Femur (tissue), 1 donor: ENCODE data around the gene PPP4C.

Experiments
- DNase-seq: peaks from one replicate; pipeline ENCODE4 v3.0.0-alpha.2; 2017

Gene PPP4C

DNA sequence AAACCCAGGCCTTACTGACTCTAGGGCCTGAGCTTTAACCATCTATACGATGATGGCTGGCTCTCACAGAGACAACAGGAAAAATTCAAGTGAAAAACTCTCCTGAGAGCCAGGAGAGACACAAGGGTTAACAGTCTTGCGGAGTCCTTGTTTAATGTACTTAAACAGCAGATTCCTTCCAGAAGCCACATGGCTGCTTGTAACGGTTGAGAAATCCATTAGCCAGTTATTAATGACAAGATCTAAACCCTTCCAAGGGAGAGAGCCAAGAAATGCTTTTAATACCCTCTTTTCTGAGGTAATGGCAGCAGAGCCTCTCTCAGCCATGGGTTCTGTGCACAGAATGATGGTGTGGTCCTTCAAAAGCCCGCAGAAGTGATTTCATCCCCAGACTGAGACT is 15.4 kb upstream of the PPP4C start:
- DNase-seq = no peak

DNA sequence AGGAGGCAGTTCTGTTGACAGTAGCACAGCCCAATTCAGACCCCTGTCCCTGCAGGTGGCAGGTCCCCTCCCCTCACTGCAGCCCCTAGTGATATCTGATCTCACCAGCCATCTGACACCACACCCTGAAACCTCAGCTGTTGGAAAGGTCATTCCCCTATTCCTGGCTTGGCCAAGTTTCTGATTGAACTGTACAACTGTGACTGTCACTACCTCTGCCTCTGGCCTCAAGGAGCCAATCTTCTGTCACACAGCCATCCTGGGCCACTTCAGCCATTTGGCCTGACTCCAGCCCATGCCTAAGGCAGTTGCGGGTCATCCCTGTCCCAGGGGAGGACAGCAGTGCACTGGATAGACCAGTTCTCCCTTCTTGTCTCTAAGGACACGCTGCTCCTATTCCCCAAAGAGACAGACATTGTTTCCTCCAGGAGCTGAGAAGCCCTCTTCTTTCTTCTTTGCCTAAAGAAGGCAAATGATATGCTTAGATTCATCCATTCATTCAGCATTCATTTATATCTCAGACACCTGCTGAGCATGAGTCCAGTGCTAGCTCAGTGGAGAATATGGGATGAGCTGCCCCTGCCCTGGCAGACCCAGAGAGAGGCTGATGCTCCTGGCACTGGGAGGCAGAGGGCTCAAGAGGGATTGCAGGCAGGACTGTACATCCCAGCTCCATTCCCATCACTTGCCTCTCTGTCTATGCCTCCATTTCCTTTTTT is 14.8 kb upstream of the PPP4C start:
- DNase-seq = peak; percentile 76

DNA sequence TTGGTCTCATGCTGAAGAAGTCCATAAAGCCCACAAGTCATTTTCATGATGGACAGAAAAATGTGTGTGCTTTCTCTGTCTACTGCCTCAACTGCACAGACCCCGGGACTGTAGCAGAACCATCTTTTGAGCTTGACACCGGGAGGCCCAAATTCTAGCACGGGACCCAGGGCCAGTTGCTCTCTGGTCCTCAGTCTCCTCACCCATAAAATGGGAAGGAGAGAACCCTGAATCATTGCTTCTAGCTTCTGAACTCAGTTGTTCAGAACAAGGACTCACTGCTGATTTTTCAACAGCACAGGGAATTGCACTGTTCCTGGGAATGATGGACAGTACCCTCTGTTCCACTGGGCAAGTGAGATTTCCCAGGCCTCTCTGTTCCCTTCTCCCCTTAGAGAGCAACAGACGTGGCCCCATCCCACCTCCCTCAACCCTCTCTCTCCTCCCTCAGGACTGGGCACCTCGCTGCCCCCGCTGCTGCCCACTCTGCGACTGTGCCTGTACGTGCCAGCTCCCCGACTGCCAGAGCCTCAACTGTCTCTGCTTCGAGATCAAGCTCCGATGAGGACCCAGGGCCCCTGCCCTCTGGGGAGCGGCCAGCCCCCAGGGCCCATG is 12.4 kb upstream of the PPP4C start:
- no peak for DNase-seq

DNA sequence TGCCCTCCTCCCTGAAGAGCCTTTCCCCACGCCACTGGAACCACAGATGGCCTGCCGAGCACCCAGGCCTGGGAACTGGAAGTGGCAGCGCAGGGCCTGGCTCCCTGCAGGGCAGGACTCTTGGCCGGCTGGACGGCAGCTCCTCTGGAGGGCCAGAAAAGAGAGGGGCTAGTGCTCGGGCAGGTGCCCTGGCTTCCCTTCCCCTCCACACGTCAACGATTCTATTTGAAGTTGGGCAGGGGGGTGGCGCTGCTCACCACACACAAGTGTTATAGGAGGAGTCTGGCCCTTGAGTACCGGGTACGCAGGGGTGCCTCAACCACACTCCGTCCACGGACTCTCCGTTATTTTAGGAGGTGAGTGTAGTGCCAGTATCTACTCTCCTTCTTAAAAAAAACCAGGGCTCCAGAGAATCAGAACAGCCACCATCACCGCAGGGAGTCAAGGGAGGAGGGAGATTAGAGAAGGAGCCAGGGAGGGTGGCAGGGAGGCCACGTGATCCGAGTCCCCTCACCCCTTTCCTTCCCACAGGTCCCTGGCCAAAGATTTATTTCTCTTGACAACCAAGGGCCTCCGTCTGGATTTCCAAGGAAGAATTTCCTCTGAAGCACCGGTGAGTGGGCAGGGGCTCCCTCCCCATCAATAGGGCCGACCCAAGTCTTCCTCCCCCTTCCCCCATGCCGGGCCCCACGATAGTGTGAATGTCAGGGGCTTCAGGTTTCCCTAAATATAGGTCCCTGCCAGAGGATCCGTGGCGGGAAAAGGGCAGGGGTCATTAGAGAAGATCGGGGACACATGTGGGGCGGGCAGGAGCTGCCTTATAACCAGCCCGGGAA is 11.7 kb upstream of the PPP4C start:
- DNase-seq = peak; percentile 85

DNA sequence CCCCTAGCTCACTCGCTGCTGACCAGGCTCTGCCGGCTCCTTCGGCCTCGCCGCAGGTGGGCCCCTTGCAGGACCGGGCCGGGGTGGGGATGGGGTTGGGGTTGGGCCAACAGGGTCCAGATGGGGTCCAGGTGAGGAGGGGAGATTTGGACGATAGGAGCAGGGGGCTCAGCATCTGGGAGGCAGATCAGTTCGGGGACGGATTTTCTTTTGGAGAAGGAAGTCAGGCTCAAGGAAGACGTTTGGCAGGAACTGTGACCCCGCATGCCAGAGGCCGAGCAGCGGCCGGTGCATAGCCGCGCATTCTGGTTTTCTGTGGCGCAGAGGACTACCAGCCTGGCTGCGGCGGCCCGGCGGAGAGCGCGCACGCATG is 11.1 kb upstream of the PPP4C start:
- no peak for DNase-seq

DNA sequence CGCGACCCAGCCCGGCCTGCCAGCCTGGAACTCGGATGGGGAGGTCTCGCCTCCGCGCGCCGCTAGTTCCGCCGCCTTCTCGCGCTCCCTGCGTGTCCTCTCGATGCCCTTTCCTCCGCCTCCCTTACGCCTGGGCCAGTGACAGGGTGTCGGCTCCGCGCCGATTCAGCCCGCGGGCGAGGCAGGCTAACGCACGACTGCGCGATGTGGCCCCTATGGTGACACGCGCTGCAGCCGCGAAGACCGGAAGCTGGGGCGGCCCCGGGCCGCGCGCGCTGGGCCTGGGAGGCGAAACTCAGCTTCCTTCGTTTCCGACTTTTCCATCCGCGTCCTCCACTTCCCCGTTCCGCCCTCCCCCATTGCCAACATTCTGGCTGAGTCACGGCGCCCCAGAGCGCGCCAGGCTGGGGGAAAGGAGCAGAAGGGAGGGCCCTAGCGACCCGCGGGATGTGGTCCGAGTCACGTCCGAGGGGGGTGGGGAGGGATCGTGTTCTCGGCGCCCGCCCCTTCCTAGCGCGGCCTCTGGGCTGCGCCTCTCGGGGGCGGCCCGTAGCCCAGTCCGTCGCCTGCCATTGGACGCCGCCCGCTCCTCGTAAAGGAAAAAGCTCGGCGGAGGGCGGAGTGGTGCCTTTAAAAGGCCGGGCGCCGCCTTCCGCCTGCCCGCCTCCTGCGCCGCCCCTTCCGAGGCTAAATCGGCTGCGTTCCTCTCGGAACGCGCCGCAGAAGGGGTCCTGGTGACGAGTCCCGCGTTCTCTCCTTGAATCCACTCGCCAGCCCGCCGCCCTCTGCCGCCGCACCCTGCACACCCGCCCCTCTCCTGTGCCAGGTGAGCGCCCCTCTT is 10.5 kb upstream of the PPP4C start, which contains the start of gene ALDOA:
Gene ALDOA (plus strand): TSS at position 659 of the 841 bp plus-strand sequence. CDS start 1,138 bp downstream, outside the sequence.
- peak; percentile 99 for DNase-seq

DNA sequence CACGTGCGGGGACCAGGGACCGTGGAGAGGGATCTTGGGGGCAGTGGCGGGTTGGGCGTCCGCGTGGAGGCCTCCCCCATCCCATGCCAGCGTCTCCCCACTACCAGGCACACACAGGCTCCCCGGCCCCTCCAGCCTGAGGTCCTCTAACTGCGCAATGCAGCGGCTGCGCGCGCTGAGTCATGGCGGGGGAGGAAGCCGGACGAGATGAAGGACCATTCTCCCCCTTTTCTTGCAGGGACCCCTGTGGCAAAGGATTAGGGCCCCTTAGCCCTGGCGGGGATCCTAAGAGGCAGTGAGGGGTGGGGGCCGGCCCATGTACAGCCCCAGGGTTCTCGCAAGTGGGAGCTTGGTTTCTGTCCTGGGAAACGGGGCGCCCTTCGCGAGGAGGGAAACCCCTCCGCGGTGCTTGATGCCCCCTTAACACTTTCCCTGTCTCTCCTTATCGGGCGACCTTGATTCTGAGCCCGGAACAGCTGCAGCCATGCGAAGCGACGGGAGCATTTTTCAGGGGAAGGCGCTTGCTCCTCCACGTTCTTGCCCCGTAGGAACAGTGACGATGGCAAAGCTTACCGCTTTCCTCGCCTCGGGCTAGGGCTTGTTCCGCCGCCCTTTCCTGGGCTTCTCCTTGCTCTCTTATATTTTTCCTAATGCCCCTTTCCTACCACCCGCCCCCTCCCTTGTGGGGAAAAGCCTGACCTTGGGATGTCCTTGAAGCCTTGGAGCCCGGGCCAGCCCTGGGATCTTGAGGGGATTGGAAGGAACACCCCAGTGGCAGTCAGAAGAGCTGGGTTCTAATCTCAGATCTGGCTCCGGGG is 9.6 kb upstream of the PPP4C start:
- DNase-seq = no peak

DNA sequence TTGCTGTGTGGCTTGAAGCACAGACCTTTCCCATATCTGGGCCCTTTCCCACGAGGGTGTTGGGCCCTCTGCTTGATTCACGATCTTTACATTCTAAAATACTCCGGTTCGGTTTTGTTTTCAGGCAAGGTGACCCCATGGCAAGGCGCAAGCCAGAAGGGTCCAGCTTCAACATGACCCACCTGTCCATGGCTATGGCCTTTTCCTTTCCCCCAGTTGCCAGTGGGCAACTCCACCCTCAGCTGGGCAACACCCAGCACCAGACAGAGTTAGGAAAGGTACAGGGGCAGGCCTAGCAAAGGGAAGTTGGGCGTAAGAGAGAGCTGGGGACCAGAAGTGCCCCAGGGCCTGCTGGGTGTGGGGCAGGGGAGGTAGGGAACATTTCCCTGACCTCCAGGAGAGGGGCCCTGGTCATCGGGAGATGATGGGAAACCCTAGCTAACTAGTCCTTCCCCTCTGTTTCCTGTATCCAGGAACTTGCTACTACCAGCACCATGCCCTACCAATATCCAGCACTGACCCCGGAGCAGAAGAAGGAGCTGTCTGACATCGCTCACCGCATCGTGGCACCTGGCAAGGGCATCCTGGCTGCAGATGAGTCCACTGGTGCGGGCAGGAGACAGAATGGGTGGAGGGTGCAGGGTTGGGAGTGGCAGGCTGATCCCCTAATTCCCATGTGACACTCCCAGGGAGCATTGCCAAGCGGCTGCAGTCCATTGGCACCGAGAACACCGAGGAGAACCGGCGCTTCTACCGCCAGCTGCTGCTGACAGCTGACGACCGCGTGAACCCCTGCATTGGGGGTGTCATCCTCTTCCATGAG is 8.8 kb upstream of the PPP4C start:
- peak; percentile 61 for DNase-seq

DNA sequence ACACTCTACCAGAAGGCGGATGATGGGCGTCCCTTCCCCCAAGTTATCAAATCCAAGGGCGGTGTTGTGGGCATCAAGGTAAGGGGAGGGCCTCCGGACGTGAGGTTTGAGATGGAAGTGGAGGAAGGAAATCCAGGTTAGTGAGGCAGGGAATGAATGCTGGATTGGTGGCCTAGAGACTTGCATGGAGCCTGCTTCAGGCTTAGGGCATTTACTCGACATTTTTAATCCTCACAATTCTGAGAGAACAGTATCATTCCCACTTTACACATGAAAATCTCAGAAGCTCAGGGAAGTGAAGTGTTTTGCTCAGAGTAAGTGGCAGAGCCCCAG is 8.2 kb upstream of the PPP4C start:
- DNase-seq = no peak

DNA sequence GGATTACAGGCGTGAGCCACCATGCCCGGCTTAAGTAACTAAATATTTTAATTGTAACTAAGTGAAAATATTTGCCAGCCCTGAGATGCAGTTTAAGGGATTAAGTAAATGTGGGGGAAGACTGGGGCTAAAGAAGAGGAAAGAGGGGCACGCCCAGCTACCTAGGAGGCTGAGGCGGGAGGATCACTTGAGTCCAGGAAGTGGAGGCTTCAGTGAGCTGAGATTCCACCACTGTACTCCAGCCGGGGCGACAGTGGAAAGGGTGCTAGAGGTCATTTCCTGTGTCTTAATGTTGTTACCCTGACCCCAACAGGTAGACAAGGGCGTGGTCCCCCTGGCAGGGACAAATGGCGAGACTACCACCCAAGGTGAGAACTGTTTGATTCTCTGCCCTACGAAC is 7.5 kb upstream of the PPP4C start:
- DNase-seq = no peak

DNA sequence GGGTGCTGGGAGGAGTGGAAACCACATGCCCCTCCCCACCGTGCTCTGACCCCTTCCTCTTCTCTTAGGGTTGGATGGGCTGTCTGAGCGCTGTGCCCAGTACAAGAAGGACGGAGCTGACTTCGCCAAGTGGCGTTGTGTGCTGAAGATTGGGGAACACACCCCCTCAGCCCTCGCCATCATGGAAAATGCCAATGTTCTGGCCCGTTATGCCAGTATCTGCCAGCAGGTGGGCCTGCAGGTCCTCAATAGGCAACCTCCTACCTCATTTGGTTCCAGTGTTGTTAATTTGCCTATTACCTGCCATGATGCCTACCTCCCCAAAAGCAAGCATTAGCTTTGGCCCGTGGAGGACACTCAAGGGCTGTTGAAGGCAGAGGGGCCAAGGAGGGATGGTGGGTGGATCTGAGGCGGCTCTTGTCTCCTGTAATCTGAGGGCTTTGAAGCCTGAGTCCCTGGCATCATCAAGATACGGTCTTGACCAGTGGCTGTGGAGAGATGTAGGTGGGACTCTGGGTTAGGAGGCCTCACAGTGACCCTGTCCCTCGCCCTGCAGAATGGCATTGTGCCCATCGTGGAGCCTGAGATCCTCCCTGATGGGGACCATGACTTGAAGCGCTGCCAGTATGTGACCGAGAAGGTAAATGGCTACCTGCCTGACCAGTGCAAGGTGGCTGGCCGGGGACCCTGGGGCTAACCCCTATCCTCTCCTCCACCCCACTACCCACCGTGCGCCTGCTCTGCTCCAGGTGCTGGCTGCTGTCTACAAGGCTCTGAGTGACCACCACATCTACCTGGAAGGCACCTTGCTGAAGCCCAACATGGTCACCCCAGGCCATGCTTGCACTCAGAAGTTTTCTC is 6.8 kb upstream of the PPP4C start:
- no peak for DNase-seq

DNA sequence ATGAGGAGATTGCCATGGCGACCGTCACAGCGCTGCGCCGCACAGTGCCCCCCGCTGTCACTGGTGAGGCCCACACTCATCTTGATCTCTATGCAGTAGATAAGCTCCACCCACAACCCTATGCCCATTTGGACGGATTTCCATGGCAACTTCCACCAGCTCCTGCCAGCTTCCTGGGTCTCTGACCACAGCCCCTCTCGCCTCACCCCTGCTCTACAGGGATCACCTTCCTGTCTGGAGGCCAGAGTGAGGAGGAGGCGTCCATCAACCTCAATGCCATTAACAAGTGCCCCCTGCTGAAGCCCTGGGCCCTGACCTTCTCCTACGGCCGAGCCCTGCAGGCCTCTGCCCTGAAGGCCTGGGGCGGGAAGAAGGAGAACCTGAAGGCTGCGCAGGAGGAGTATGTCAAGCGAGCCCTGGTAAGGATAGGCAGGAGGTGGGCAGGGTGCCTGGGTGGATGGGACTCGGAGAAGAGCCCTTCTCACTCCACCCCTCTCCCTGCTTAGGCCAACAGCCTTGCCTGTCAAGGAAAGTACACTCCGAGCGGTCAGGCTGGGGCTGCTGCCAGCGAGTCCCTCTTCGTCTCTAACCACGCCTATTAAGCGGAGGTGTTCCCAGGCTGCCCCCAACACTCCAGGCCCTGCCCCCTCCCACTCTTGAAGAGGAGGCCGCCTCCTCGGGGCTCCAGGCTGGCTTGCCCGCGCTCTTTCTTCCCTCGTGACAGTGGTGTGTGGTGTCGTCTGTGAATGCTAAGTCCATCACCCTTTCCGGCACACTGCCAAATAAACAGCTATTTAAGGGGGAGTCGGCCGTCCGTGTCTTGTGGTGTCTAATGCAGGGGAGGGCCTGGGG is 6.0 kb upstream of the PPP4C start:
- DNase-seq = no peak

DNA sequence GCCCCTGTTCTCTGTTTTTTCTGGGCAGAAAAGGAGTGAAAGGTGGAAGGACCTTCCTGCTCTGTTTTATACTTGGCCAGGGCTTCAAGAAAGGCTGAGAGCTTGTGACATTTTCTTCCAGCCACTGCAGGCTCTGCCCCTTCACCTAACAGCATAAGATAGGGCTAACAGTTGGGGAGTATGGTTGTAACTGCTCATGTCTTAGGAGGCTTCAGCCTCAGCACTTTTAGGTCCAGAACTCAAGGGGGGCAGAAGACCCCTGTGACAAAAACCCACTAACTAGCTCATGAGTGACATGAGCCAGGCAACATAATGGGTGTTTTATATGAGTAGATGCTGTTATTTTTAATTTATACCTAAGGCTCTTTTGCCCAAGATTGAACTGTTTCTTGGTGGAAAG is 5.3 kb upstream of the PPP4C start:
- DNase-seq = no peak

DNA sequence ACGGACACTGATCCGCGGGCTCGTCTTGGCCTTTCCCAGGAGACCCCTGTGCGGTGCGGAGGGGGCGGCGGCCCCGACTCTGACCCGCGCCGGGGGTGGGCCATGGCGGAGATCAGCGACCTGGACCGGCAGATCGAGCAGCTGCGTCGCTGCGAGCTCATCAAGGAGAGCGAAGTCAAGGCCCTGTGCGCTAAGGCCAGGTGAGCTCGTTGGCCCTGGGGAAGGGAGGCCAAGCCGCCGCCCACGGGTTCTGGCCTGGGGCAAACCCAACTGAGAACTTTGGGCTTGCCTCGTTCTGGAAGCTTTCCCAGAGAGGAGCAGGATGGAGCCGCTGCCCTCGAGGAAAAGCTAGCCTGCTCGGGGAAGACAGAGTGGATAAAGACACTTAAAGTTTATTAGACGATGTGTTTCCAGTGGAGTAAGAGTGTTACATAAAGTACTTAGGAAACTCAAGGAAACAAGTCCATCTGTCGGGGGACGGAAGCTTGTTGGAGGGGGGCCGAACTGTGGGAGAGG is 540 bp downstream of the PPP4C start:
- DNase-seq = no peak

DNA sequence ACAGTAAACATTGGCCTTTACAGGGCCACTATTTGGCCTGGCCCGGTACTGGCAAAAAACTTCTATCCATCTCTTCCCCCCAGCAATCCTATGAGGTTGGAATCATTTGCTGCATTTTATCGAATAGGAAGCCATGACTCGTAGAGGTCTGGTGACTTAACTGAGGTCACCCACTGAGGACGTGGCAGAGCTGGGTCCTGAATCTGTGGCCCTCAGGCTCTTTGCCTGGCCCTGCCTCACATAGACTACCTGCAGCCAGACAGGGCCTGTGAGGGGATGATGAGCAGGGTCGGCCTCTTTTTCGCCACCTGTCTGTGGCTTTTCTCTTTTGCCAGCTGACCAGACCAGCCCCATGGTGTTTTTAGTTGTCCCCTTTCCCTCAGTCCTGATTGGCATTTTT is 1.9 kb downstream of the PPP4C start:
- DNase-seq = no peak

DNA sequence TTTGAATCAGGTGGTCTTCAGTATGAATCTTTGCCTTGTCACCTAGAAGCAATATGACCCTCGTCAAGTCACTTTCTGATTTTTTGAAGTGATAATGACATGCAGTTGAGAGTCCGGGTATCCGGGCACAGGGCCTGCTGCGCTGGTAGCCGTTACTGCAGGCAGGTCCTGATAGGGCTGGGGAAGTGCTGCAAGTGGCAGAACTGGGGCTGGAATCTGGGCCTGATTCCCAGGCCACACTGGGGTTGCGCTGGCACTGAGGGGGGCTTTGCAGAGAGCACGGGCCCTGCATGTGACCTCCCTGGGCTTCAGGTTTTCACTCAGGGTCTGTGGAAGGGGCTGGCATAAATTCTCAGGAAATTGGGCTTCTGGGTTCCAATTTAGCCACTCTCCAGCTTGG is 3.0 kb downstream of the PPP4C start:
- no peak for DNase-seq

DNA sequence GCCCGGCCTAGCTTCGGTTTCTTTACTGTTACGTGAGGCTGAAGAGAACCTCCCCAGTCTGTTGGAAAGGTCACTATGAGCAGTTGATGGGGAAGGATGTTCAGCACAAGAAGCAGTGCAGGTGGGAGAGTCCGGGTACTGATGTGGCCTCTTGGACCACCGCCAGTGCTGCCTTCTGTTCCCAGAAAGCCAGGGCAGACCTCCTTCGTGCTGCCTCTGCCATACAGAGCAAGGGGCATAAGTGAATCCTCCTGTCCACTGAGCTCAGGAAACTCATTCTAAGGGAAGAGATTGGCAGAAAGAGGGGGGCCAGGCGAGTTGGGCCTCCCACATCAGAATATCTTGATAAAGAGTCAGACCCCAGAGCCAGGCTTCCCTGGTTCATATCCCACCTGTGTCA is 3.7 kb downstream of the PPP4C start:
- DNase-seq = no peak

DNA sequence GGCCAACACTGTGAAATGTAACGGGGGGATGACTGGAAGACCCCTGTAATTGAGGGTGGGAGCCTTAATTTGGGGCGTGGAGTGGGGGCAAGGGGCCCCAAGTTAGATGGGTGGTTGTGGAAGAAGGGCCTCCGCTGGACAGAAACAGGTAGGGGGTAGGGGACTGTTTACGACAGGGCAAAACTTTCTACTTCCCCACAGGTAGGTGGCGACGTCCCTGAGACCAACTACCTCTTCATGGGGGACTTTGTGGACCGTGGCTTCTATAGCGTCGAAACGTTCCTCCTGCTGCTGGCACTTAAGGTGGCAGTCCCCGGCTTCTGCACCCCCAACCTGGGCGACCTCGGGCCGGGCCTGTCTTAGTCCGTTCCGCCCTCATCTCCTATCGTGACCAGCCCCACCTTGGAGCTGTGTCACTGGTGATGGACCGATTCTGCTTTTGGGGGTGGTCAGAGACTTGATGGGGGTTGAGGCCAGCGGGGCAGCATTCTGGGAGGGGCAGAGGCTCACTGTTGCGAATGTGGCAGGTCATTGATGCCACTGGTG is 6.8 kb downstream of the PPP4C start:
- no peak for DNase-seq
